Activated T-helper 1 cell treated with anti-CD3 and anti-CD28 coated beads, Interleukin-2, amount 50 U/mL, for 16 hours (primary cell): Measurements from ENCODE around the gene ADCK2.
"Not testable (repeated sequence)": the region's sequence is repeated elsewhere in the genome, so short reads cannot be mapped to it uniquely, and the experiment has no call there.

Source experiments
- DNase-seq, 2 donors: peaks; one replicate each; pipeline ENCODE4 v3.0.0-alpha.2; 2020; ENCODE audit warnings: low read depth in 1 of 2, low spot score in 1 of 2

Gene ADCK2

DNA sequence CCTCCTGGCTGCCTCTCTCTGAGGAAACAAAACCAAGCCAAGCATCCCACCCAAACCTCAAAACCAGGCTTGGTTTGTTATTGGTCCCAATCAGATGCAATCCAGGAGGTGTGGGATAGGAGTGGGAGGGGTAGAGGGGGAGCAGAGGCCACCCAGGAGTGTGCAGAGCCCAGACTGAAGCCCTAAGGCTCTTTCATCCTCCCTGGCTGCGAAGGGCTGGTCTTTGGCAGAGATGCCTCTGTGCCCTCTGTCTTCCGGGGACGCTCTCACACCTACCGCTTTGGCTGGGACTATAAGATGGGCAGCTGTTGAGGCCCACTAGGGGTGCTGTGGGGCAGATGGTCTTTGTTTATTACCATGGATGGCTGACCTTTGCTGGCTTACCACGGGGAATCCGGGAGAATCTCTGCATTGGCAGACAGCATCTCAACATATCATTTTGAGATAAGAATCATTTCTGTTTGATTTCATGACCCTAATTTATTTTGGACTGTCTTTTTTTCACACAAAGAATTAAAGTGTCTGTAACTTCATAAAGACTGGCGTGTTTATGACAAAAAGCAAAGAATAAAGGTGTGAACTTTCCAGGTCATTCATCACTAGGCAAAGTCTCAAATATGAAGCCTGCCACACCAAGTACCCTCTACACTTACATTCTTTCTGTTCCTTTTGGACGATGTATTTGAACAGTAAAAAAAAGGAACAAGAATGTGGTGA lies 25.7 kb upstream of the ADCK2 start:
- no peak for DNase-seq

- DNase-seq: no peak
Observed at GRCh38 chr7:140649556-140650205, 23.1 kb upstream of the ADCK2 start.

DNA sequence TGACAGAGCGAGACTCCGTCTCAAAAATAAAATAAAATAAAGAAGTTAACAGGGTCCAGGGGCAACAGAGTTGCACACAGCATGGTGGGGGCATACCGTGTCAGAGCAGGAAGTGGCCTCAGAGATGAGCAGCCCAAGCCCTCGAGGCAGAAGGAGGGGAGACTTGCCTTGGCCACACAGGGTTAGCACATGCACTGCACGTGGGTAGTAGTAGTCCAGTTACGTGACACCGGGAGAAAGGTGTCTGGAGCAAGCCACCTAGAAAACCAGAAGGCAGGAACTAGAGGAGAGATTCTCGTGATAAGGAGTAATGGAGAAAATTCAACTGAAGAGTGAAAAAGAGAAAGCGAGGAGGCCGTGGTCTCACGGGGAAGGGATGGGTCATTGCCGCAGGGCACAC lies 22.4 kb upstream of the ADCK2 start:
- no peak for DNase-seq

GRCh38 chr7:140653319-140654108 lies 19.2 kb upstream of the ADCK2 start:
- no peak for DNase-seq

- no peak for DNase-seq
Observed at GRCh38 chr7:140654109-140654387, 18.7 kb upstream of the ADCK2 start.

- DNase-seq: no peak
Observed at GRCh38 chr7:140654661-140655060, 18.1 kb upstream of the ADCK2 start.

DNA sequence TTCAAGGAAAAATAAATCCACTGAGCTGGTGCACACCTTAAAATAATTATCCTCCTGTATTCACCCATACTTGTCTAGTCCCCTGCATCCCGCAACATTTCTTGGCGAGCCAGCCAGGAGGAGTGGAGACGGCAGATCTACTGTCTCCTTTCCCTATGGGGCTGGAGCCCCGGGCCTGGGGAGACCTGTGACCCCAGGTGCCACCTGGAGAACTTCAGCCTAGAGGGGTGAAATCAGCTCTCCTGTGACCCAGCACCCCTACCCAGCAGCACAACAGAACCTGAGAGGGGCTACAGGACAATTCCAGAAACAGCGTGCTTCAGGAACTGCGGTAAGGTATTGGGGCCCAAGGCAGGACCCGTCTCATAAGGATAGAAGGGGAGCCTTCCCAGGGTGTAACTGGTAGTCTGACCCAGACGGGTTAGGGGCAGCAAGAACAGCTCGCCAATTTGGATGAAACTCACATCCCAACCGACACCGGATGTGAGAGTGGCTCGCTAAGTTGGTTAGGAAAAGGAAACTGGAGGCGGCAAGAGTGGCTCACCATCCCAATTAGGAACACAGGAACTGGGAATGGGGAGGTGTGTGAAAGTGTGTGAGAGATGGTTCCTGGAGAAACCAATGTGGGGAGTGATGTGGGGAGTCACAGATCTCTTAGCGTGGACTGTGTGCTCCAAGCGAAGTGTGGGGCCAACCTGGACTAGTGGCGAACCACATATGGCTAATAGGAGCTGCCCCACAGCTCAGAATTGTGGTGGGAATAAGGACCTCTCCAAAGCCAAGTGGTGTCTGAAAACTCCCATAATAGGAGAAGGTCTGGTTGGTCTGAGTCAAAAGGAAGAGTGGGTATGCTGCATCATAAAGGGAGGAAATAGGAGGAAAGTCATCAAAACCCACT lies 17.0 kb upstream of the ADCK2 start:
- no peak for DNase-seq

DNA sequence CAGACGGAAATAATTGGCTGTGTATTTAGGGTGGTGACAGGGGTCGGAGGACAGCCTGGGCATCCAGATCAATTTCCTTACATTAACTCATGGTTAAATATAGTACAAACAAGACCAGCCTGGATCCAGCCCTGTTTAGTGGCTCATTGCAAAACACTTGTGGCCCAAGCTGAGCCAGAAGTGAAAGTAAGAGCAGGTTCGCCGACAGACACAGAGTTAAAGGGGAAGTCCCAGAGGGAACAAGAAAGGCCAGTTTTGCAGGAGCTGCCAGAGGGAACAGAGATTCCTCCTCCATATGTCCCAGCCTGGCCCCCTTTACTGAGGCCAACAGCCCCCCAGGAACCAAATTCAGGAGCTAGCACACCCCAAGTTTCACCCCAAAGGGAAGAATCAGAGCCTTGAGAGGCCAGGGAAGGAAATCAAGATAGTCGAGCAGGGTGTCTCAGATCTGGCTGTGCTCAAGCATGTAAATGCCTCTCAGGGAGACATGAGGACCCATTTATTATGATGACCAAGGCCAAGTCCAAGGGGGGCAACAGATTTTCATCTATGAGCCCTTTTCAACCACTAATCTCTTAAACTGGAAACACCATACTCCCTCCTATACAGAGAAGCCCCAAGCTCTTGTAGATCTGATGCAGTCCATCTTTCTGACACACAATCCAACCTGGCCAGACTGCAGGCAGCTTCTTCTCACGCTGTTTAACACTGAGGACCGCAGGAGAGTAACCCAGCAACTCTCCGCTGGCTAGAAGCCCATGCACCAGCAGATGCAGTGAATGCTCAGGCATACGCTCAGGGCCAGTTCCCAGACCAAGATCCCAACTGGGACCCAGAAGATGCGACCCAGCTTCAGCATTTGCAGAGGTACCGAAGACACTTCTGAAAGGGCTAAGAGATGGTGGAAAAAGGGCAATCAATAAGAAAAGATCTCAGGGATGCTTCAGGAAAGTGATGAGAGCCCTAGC lies 15.9 kb upstream of the ADCK2 start:
- DNase-seq: no peak

GRCh38 chr7:140657891-140658290 lies 14.9 kb upstream of the ADCK2 start:
- no peak for DNase-seq

GRCh38 chr7:140659856-140660255 lies 12.9 kb upstream of the ADCK2 start:
- DNase-seq: no peak

DNA sequence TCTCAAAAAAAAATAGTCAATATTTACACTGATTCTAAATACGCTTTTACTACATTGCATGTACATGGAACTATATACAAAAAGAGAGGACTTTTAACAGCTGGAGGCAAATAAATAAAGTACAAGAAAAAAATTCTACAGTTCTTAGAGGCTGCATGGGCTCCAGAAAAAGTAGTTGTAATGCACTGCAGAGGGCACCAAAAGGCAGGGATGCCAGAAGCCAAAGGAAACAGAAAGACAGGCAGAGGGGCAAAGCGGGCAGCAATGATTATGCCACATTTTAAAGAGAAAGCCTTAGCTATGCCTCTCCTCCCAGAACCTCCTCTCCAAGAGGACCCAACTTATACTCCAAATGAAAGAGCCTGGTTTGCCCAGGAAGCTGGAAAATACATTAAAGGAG lies 11.6 kb upstream of the ADCK2 start:
- DNase-seq: no peak

DNA sequence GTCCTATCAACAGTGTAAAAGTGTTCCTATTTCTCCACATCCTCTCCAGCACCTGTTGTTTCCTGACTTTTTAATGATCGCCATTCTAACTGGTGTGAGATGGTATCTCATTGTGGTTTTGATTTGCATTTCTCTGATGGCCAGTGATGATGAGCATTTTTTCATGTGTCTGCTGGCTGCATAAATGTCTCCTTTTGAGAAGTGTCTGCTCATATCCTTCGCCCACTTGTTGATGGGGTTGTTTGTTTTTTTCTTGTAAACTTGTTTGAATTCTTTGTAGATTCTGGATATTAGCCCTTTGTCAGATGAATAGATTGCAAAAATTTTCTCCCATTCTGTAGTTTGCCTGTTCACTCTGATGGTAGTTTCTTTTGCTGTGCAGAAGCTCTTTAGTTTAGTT lies 9.8 kb upstream of the ADCK2 start:
- DNase-seq: not testable (repeated sequence)

DNA sequence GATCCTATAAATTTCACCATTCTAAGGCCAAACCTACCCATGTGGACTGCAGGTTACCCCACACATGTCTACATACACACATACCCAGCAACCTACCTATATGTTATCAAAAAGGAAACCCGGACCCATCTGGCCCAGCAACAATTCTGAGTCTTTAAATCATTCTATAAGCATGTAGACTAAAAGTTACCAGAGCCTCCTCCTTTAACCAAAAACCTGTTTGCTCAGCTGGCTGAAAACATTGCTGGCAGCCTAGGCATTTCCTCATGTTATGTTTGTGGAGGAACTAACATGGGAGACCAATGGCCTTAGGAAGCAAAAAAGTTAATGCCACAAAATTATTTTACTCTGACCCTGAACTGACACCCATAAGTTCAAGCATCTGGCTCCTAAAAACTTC lies 5.3 kb upstream of the ADCK2 start:
- DNase-seq: no peak

GRCh38 chr7:140668641-140669040 lies 4.1 kb upstream of the ADCK2 start:
- no peak for DNase-seq

DNA sequence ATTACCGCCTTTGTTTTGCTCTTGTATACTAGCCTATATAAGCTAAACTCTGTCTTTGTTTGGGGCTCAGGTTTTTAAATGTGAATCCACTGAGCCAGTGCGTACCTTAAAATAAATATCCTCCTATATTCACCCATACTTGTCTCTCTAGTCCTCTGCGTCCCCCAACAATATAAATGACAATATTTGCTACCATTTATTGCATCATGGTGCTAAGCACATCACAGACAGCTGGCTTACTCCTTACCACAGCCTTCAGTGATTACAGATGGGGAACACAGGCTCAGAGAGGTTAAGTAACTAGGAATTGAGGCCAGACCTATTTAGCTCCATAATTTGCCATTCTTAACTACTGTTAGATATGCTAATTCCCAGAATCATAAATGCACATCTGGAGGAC lies 3.4 kb upstream of the ADCK2 start:
- no peak for DNase-seq

- DNase-seq: not testable (repeated sequence)
Observed at GRCh38 chr7:140669862-140670261, 2.9 kb upstream of the ADCK2 start.

DNA sequence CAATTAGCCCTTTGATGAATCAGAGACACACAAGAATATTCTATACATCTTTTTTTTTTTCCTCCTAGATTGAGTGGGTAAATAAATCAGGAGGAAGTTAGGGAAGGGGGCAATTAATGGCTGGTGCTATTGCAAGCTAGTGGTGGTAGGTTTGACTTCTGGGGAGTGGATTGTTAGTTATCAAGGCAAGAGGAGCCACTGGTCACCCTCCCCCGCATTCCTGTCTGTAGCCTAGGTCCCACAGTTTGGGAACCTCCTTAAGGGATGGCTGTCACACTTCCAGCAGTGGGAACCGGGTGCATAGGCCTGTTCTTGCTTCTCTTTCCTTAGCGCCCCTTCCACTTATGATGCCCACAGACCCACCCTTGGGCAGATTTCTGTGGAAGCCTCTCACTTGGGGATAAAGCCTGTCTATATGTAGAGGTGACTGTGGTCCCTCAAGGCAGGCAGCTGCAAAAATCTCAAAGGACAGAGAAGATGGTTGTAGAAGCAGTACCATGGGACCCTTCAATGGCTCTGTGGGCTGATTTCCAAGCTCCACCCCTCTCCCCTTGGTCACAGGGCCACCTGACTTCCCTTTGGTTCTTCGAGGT lies 2.3 kb upstream of the ADCK2 start:
- DNase-seq: no peak

GRCh38 chr7:140671966-140672365 lies 779 bp upstream of the ADCK2 start:
- no peak for DNase-seq

- peak; percentile 37 to 38 for DNase-seq
Observed at GRCh38 chr7:140673063-140673773, 473 bp downstream of the ADCK2 start.
